RKO (cell line): ENCODE results near the gene CAVIN4.
A peak's percentile ranks its signal among the peaks of the same experiment; 100 is the strongest.

ENCODE experiments used
- DNase-seq: peaks from one replicate; pipeline ENCODE4 v3.0.0-alpha.2; 2016; ENCODE audit warnings: low spot score

Gene CAVIN4

GRCh38 chr9:100591139-100591538, 13.3 kb downstream of the CAVIN4 start:
- DNase-seq = no peak

- no peak for DNase-seq
These were observed 13.9 kb downstream of the CAVIN4 start for GRCh38 chr9:100591639-100592412.

- DNase-seq = peak; percentile 74
These were observed 17.7 kb downstream of the CAVIN4 start for GRCh38 chr9:100595391-100596199.

GRCh38 chr9:100597236-100597635, 19.4 kb downstream of the CAVIN4 start:
- no peak for DNase-seq

GRCh38 chr9:100598641-100599145, 20.8 kb downstream of the CAVIN4 start:
- no peak for DNase-seq

- no peak for DNase-seq
These were observed 22.7 kb downstream of the CAVIN4 start for GRCh38 chr9:100600521-100601079.

GRCh38 chr9:100601216-100601615, 23.3 kb downstream of the CAVIN4 start:
- DNase-seq = peak; percentile 79

- DNase-seq = peak; percentile 86
These were observed 24.5 kb downstream of the CAVIN4 start for GRCh38 chr9:100602342-100602801.

GRCh38 chr9:100605405-100605804, 27.5 kb downstream of the CAVIN4 start:
- DNase-seq = no peak

GRCh38 chr9:100619194-100619593, 41.3 kb downstream of the CAVIN4 start:
- DNase-seq = no peak

- DNase-seq = no peak
These were observed 41.8 kb downstream of the CAVIN4 start for GRCh38 chr9:100619665-100620064.

GRCh38 chr9:100623969-100624368, 46.1 kb downstream of the CAVIN4 start:
- DNase-seq = no peak

- DNase-seq = no peak
These were observed 49.1 kb downstream of the CAVIN4 start for GRCh38 chr9:100626949-100627348.

GRCh38 chr9:100637787-100638186, 59.9 kb downstream of the CAVIN4 start:
- DNase-seq = no peak
